Loucy (cell line): ENCODE data around the gene AHCTF1.

Source experiments
- H2AFZ ChIP-seq: fragments of 200-600 bp; sonication (generic); 2 replicates; pipeline ENCODE4 v1.6.0; 2016; ENCODE audit warnings: antibody characterized with exemption, mild to moderate bottlenecking, low read length, moderate library complexity
- H3F3A ChIP-seq: fragments of 200-600 bp; 2 replicates; pipeline ENCODE4 v1.6.0; 2016; ENCODE audit warnings: antibody characterized with exemption, low read depth, mild to moderate bottlenecking
- H3K27me3 ChIP-seq: fragments of 200-600 bp; sonication (generic); 2 replicates; pipeline ENCODE4 v1.6.1; 2014; ENCODE audit warnings: low read length, mild to moderate bottlenecking; ENCODE audit not compliant: insufficient read depth, poor library complexity, severe bottlenecking
- H3K36me3 ChIP-seq: fragments of 200-600 bp; sonication (generic); 2 replicates; pipeline ENCODE4 v1.6.1; 2016; ENCODE audit warnings: low read length; ENCODE audit not compliant: insufficient read depth
- H3K4me1 ChIP-seq: fragments of 200-600 bp; sonication (generic); 2 replicates; pipeline ENCODE4 v1.5.1; 2014; ENCODE audit warnings: low read length, mild to moderate bottlenecking; ENCODE audit not compliant: insufficient read depth, poor library complexity, severe bottlenecking
- H3K4me2 ChIP-seq: fragments of 200-600 bp; sonication (generic); 2 replicates; pipeline ENCODE4 v1.6.0; 2014; ENCODE audit warnings: antibody characterized with exemption, low read length, low read depth, mild to moderate bottlenecking; ENCODE audit not compliant: poor library complexity, severe bottlenecking
- H3K4me3 ChIP-seq: fragments of 200-600 bp; sonication (generic); 2 replicates; pipeline ENCODE4 v1.5.1; 2014; ENCODE audit warnings: low read length, mild to moderate bottlenecking, mixed read lengths; ENCODE audit not compliant: poor library complexity, severe bottlenecking
- H3K79me2 ChIP-seq: fragments of 200-600 bp; sonication (generic); 2 replicates; pipeline ENCODE4 v1.6.1; 2014; ENCODE audit warnings: low read length; ENCODE audit not compliant: insufficient read depth
- H3K9ac ChIP-seq: fragments of 200-600 bp; sonication (generic); 2 replicates; pipeline ENCODE4 v1.6.0; 2014; ENCODE audit warnings: mild to moderate bottlenecking, low read depth, low read length, moderate library complexity; ENCODE audit not compliant: poor library complexity, severe bottlenecking
- H3K9me2 ChIP-seq: fragments of 200-600 bp; sonication (generic); replicated peaks from 2 replicates; pipeline ENCODE4 v1.6.1; 2016; ENCODE audit warnings: low read depth, low read length, mixed read lengths
- H3K9me3 ChIP-seq: fragments of 200-600 bp; sonication (generic); 2 replicates; pipeline ENCODE4 v1.6.1; 2014; ENCODE audit warnings: mild to moderate bottlenecking, antibody characterized with exemption, low read length, low read depth; ENCODE audit not compliant: insufficient read depth
- H4K20me1 ChIP-seq: fragments of 200-600 bp; sonication (generic); 2 replicates; pipeline ENCODE4 v1.6.0; 2014; ENCODE audit warnings: antibody characterized with exemption, low read length, mild to moderate bottlenecking; ENCODE audit not compliant: insufficient read depth, poor library complexity, severe bottlenecking
- CTCF ChIP-seq: fragments of 200-600 bp; sonication (generic); conservative IDR thresholded peaks from 2 replicates; pipeline ENCODE4 v1.5.1; 2014; ENCODE audit warnings: mild to moderate bottlenecking, antibody characterized with exemption, low read length
- EZH2phosphoT487 ChIP-seq: fragments of 200-600 bp; IDR thresholded peaks from 2 replicates; pipeline ENCODE4 v1.6.1; 2018; ENCODE audit warnings: antibody characterized with exemption, mild to moderate bottlenecking, moderate library complexity, borderline replicate concordance

The AHCTF1 gene

GRCh38 chr1:246791303-246791918 is 140.3 kb downstream of the AHCTF1 start:
- Histone ChIP-seq H3K4me3 (no peak overlapping the region), H3K9me2 (no peaks in the 10 kb centered on the region), H2AFZ (no peak overlapping the region), H3F3A (no peaks in the 10 kb centered on the region), H3K4me1 (peaks cover 5% of the 10 kb centered on the region), H4K20me1 (no peaks in the 10 kb centered on the region), H3K4me2 (no peak overlapping the region), H3K27me3 (no peaks in the 10 kb centered on the region), H3K9ac (no peak overlapping the region), H3K9me3 (no peaks in the 10 kb centered on the region), H3K36me3 (no peaks in the 10 kb centered on the region), H3K79me2 (no peaks in the 10 kb centered on the region)
- TF ChIP-seq CTCF (no peak), EZH2phosphoT487 (no peak)

GRCh38 chr1:246790833-246791232 is 140.9 kb downstream of the AHCTF1 start:
- Histone ChIP-seq H3K4me2 (no peak overlapping the region), H3K4me3 (no peak overlapping the region), H3K9ac (no peak overlapping the region), H3K4me1 (peaks cover 5% of the 10 kb centered on the region), H3K9me2 (no peaks in the 10 kb centered on the region), H4K20me1 (no peaks in the 10 kb centered on the region), H2AFZ (no peak overlapping the region), H3K9me3 (no peaks in the 10 kb centered on the region), H3K36me3 (no peaks in the 10 kb centered on the region), H3K27me3 (no peaks in the 10 kb centered on the region), H3K79me2 (no peaks in the 10 kb centered on the region), H3F3A (no peaks in the 10 kb centered on the region)
- TF ChIP-seq EZH2phosphoT487 (no peak), CTCF (no peak)

GRCh38 chr1:246790364-246790763 is 141.4 kb downstream of the AHCTF1 start:
- H3K4me1 ChIP-seq, result peaks cover 6% of the 10 kb centered on the region
- no peak overlapping the region for H2AFZ ChIP-seq
- no peak overlapping the region for H3K4me2 ChIP-seq
- TF ChIP-seq CTCF (no peak), EZH2phosphoT487 (no peak)
- H3K27me3 ChIP-seq, result no peaks in the 10 kb centered on the region
- H3F3A ChIP-seq, result no peaks in the 10 kb centered on the region
- no peak overlapping the region for H3K4me3 ChIP-seq
- no peaks in the 10 kb centered on the region for H3K36me3 ChIP-seq
- H4K20me1 ChIP-seq, result no peaks in the 10 kb centered on the region
- H3K9ac ChIP-seq, result no peak overlapping the region
- no peaks in the 10 kb centered on the region for H3K9me2 ChIP-seq
- no peaks in the 10 kb centered on the region for H3K9me3 ChIP-seq
- no peaks in the 10 kb centered on the region for H3K79me2 ChIP-seq
